ENCODE data around the gene RNF227.

RNF227 gene

DNA sequence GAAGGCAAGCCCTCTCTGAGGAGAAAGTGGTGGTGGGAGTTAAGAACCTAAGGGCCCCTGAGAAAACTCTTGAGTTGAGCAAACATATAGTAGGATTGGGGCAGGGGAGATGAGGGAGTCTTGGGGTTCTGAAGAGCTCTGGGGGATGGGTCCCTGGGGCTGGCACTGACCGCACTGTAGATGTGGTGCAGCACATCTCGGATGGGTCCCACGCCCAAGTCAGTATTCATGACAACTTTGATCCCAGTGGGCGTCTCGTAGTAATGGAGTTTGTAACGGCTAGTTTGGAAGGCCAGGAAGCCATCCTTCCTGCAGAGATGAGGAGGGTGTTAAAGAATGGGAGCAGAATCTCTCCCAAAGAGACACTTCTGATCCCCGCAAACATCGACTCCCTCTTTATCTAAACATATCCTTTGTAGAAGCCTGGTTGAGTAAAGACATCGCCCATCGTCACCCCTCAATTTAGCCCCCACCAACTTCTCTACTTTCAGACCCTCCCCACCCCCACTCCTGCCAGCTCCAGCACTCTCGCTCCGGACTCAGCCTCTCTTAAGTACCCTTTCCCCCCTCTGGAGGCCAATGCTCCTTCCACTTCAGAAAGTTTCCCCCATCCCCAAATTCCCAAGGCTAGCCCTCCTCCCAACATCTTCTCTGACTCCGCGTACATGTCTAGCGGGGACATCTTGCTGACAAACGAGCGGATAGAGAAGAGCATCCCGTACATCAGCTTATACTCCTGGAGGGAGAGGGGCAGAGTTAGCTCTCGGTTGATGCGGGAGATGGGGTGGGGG lies 14.9 kb upstream of the RNF227 start:
- DNase-seq (ENCODE audit: low read depth in 2 of 2): no peak

DNA sequence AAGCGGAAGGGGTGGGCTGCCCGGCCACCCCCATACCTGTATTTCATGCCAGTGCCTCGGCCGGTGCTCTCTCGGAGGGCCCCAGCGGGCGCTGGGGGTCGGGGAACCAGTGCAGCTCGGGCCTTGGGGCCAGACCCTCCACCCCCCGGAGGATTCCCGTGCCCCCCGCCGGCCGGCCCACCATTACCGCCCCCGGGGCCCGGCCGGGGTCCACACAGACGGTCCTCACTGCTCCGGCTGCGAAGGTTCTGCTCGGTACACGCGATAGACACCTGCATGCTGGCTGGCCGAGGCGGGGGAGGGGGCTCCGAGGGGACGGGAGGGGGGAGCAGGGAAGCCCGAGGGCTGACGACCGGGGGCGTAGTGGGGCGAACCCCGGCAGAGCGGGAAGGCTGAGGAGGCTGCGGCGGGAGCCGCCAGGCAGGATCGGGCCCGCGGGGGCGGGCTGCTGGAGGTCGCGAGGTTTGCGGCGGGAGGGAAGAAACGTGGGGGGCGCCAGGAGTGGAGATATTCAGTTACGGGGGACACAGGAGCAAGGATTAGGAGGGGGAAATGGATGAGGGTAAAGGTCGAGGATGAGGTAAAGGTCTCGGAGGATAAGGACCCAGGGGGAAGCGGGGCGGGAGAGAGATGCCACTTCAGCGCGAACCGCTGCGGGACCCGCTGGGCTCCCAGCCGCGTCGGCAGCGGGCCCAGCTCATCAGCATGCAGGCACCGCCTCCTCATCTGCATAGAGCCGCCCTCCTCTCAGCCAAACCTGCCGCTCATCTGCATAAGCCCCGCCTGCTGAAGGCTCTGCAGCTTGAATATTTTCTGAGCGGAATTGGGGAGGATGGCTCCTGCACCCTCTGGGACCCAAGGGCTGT lies 13.3 kb upstream of the RNF227 start, which contains the start of gene KCNAB3:
Gene KCNAB3 (minus strand): TSS at position 699 of the 866 bp plus-strand sequence. CDS start 421 bp downstream, at position 278.
- peak; percentile 20 to 28 for DNase-seq (ENCODE audit: low read depth in 2 of 2)

DNA sequence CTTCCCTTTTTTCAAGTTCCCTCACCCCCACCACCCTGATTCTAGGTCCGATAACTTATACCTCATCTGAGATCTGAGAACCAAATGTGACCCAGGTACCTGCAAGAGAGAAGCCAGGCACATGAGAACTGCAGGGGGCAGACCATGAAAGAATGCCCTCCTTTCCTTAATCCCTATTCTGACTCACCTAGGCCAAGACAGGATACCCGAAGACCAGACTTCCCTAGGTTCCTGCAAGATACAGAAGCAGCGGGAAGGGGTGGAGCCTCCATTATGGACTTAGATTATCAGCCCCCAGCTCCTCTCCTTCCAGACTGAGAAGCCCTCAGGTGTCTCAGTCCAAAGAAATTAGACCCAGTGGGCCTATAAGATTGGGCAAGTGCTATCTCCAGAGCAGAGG lies 11.5 kb upstream of the RNF227 start:
- no peak for DNase-seq (ENCODE audit: low read depth in 2 of 2)

DNA sequence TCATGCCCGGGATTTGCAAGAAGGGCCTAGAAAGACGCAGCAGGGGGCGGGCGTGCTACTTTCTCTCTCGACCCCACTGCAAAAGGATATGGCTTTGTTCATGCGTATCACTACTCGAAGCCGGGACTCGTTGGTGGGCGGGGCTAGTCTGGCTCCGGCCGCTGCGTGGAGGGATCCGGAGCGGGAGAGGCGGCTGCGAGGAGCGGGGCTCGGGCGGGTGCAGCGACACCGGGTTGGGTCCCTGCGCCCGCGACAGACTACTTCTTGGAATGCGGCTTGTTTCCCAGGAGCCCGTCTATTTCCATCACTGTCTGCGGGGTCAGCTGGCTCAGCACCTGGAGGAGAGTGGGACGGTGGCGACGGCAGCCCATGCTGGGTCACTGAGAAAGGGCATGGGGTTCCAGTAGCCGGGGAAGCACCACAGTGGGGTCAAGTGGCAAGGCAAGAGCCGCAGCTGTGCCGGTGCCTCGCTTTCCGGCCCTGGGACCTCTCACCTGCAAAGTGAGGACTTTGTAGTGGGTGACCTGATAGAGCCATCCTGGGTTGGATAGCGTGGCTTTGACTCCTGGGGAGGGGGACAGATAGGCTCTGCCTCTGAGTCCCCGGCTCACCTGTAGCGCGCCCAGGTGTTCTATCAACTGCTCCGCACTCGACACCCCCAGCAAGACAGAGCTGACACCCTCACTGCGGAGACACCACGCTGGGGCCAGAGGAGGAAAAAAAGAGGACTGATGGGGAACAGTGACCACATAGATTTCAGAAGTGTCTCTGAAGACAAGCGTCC lies 6.9 kb upstream of the RNF227 start:
- DNase-seq (ENCODE audit: low read depth in 2 of 2): peak; percentile 57 to 64

- no peak for DNase-seq (ENCODE audit: low read depth in 2 of 2)
These were observed 6.3 kb upstream of the RNF227 start for GRCh38 chr17:7922269-7922844.

DNA sequence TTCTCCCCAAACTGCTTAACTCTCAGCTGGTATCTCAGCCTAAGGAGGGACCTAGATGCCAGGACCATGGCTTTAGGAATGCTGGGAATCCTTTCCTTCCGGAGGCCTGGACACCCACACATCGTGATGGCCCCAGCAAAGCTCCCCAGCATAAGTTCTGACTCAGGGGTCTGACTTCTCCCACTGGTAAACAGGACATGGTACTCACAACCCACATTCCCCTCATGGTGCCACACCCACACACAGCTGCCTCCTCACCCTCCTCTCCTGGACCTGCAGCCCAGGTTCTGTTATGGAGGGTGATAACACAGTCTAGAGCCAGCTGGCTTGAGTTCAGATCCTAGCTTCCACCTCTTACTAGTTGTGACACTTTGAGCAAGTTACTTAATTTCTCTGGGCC lies 719 bp upstream of the RNF227 start:
- no peak for DNase-seq (ENCODE audit: low read depth in 2 of 2)

- no peak for DNase-seq (ENCODE audit: low read depth in 2 of 2)
These were observed 245 bp upstream of the RNF227 start for GRCh38 chr17:7916385-7916682.

DNA sequence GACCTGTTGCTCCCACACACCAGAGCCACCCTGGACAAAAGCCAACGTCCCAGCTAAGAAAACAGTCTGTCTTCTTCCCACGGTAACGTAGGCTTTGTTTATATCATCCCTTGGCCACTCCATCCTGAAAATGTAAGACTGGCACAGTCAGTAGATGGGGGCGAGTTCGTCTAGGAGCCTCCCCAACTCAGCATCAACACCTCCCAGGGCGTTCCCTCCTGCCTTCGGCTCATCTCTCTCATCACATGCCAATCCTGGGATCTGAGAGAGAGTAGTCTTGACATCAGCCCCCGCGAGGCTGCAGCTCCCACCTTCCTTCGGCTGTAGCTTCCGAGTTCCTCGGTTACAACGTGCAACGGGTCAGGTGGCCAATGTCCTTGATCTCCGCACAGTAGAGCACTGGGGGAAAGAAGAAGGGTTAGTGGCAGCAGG lies 894 bp downstream of the RNF227 start:
- DNase-seq (ENCODE audit: low read depth in 2 of 2): no peak

GRCh38 chr17:7912927-7913524 lies 3.1 kb downstream of the RNF227 start:
- peak; percentile 43 to 45 for DNase-seq (ENCODE audit: low read depth in 2 of 2)

DNA sequence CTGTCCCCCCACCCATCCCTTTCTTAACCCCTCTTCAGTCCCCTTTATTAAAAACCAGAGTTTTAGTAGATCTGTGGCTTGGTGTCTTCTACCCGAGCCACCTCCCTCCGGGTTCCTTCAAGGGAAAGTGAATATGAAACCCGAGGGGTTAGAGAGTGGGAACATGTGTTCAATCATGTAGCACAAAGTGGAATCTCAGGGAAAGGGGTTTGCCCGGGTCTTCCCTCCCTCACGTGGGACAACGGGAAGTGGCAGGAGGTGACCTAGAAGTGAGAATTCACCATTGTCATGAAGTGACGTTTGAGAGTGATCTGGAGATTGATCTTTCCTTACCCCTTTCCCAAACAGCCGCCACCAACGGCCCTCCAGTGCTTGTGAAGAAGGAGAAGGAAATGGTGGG lies 5.0 kb downstream of the RNF227 start:
- DNase-seq (ENCODE audit: low read depth in 2 of 2): no peak

DNA sequence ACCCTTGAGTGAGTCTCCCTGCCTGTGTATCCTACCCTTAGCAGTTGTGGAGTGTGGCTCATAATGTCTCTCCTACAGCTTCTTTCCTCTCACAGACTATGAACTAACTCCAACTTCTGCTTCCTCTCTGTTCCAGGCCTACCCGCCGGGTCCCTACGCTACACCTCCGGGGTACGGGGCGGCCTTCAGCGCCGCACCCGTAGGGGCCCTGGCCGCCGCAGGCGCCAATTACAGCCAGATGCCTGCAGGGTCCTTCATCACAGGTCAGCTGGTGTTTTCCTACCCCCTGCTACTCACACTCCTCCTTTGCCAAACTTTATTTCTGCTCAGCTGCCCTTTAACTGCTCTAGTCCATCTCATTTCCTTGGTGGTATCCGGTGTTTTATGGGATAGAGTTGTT lies 5.4 kb downstream of the RNF227 start:
- DNase-seq (ENCODE audit: low read depth in 2 of 2): no peak

- no peak for DNase-seq (ENCODE audit: low read depth in 2 of 2)
These were observed 5.8 kb downstream of the RNF227 start for GRCh38 chr17:7910281-7910680.

- no peak for DNase-seq (ENCODE audit: low read depth in 2 of 2)
These were observed 7.0 kb downstream of the RNF227 start for GRCh38 chr17:7909089-7909488.

DNA sequence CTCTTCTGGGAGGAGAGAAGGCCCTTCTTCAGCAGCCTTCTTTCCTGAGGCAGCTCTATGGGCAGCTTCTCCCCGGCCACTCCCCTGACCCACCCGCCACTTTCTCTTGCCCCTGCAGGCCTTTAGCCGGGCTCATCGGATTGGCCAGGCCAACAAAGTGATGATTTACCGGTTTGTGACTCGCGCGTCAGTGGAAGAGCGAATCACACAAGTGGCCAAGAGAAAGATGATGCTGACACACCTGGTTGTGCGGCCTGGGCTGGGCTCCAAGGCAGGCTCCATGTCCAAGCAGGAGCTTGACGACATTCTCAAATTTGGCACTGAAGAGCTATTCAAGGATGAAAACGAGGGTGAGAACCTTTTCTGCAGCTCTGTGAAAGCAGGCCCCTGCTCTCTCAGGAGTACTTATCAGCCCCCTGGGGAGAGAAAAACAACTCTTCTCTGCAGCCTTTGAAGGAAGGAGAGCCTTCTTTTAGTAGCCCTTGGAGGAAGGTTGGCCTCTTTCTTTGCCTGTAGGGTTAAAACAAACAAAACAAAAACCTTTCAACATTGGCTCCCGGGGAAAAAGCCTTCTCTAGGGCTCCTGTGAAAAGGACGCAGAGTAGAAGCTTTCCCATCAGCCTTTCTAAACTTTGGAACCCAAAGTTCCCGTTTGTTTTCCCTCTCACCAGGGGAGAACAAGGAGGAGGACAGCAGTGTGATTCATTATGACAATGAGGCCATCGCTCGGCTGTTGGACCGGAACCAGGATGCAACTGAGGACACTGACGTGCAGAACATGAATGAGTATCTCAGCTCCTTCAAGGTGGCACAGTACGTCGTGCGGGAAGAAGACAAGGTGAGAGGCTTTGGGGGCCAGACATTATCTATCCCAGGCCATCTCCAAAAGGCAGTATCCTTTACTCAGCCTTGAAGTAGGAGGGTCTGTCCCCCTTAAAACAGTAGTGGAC lies 12.7 kb downstream of the RNF227 start:
- no peak for DNase-seq (ENCODE audit: low read depth in 2 of 2)

GRCh38 chr17:7897773-7898172 lies 18.3 kb downstream of the RNF227 start:
- no peak for DNase-seq (ENCODE audit: low read depth in 2 of 2)

DNA sequence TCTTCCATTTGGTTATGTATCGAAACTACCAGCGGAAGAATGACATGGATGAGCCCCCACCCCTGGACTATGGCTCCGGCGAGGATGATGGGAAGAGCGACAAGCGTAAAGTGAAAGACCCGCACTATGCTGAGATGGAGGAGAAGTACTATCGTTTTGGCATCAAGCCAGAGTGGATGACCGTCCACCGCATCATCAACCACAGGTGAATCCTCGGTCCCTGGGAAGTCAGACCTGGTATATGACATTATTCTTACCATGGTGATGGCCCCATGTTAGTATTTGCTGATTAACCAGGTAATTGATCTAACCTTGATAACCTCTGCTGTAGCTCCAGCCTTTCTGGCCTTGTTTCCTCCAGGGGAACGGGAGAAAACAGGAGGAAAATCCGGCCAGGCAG lies 19.0 kb downstream of the RNF227 start:
- no peak for DNase-seq (ENCODE audit: low read depth in 2 of 2)

DNA sequence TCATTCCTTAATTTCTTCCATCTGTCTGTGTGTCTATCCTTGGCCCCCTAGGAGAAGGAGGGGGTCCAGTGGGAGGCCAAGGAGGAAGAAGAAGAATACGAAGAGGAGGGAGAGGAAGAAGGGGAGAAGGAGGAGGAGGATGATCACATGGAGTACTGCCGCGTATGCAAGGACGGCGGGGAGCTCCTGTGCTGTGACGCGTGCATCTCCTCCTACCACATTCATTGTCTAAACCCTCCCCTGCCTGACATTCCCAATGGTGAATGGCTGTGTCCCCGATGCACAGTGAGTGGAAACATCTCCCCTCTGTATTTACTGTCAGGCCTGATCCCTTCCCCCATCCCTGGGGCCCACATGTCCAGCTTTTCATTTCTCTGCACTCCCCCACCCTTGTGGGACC lies 21.2 kb downstream of the RNF227 start:
- DNase-seq (ENCODE audit: low read depth in 2 of 2): no peak

DNA sequence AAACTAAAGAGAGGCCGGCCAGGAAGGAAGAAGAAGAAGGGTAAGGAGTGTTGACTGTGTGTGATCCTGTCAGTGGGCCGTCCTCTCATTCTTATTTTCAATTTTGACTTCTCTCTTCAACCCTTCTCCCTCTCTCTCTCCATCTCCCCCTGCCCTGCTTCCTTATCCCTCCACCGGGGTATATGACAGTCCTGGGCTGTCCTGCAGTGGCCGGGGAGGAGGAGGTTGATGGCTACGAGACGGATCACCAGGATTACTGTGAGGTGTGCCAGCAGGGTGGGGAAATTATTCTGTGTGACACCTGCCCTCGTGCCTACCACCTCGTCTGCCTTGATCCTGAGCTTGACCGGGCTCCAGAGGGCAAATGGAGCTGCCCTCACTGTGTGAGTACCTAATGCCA lies 21.9 kb downstream of the RNF227 start:
- DNase-seq (ENCODE audit: low read depth in 2 of 2): no peak

- no peak for DNase-seq (ENCODE audit: low read depth in 2 of 2)
These were observed 22.8 kb downstream of the RNF227 start for GRCh38 chr17:7893187-7893880.
